DMS153 treated with DMSO at 0.1 percent for 48 hours (cell line): ENCODE data around the gene LRRC4B.
A peak's percentile ranks its signal among the peaks of the same experiment; 100 is the strongest.
"Not testable (repeated sequence)": the region's sequence is repeated elsewhere in the genome, so short reads cannot be mapped to it uniquely, and the experiment has no call there.

Experiments
- DNase-seq: peaks from one replicate; lab custom pipeline; 2025; ENCODE audit not compliant: unreplicated experiment; lab: John Stamatoyannopoulos, UW

The LRRC4B gene

DNA sequence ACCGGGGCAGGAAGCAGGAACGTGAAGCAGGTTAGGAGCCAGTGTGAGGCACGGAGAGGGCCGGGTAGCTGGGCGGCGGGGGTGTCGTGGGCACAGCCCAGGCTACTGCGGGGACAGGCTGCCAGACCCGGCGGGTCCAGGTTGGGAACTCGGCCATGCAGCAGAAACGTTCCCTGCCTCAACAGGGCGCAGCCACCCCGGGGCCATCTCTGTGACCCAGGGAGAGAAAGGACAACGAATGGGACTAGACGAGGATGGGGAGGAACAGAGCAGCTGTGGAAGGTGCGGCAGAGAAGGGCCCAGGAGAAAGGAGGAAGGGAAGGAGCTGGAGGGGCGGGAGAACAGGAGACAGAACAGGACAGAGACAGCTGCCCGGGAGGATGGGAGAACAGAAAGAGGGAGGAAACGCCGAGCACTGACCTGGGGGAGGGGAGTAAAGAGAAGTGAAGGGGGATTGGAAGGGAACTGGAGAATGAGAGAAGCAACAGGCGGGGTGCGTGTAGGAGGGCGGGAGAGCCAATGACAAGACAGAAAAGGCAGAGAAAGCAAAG lies 78.7 kb downstream of the LRRC4B start:
- no peak for DNase-seq

DNA sequence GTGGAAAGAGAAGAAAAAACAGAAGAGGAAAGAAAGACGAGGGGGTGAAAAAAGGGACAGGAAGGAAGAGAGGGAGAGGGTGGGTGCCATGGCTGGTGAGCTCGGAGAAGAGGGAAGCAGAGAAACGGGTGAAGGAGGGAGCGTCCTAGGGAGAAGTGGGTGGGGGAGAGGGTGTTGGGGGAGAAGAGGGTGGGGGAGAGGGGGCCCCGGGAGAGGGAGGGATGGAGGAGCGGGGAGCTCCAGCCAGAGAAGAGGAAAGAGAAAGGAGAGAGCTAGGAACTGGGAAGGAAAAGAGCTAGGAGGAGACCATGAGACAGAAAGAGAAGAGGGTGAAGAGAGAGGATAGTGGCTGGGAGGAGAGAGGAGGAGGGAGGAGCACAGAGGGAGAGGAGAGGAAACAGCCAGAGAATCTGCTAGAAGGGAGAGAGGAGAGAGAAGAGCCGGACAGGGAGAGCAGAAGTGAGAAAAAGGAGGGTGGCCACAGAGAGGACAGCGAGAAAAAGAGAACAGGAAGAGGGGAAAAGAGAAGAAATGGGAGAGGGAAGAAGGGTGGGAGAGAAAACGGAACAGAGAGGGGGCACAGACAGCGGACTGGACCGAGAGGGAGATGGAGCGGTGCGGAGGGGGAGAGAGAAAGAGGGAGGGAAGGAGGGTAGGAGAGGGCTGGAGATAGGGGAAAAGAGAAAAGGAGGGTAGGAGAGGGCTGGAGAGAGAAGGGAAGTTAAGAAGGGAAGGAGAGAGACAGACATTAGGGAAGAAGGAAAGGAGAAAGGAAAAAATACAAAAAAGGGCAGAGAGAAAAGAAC lies 79.6 kb downstream of the LRRC4B start:
- DNase-seq: no peak

DNA sequence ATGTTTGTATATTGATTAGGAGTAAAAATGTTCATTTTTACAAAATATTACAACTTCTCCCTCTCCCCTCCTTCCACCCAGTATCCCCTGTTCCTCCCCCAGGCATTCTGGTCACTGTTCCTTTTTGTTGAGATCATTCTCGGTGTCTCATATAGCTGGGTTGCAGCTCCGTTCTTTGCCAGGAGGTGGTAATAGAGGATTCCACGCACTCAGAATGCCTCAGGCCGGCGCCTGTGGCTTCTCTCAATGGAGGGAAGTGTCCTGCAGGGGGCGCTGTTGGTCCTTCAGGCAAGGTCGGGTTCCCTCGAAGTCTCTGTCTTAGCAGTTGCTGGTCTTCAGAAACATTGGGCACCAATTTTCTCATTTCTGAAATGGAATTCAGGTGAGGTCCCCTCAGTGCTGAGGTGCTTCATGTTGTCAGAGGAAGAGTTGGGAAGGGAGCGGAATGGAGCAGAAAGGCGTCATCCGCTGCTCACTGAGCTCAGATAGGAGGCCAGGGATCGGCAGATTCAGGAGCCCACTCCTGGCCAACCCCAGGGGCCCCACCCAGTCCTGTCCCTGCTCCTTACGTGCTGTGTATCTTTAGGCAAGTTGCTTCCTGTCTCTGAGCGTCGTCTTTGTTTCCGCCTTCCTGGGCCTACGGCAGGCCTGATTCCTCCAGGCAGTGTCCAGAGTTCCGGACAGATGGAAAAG lies 81.3 kb downstream of the LRRC4B start:
- DNase-seq: no peak

DNA sequence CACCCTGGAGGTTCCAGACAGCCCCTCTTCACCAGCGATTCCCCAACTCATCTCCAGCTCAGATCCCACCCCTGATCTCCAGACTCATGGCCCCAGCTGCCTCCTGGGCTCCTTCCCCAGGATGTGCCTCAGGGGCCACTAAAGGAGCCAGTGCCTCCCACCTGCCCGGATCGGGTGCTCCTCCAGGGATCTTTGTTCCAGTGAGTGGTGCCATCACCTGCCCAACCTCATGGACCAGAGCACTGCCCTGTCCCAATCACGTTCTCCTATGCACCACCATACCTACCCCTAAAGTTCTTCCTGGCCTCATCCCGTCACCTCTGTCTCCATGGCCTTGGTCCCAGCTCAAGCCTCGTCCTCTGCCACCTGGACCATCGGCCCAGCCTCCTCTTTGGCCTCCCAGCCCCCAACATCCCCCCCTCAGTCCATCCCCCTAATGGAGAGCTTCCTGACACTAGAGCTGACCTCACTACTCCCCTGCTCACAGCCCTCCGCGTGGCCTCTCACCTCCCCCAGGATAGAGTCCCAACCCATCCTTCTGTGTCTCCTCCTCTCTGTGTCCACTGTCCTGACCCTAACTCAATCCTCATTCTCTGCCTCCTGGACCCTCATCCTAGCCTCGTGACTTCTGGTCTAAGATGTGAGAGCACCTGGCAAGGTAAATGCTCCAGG lies 82.8 kb downstream of the LRRC4B start:
- no peak for DNase-seq

DNA sequence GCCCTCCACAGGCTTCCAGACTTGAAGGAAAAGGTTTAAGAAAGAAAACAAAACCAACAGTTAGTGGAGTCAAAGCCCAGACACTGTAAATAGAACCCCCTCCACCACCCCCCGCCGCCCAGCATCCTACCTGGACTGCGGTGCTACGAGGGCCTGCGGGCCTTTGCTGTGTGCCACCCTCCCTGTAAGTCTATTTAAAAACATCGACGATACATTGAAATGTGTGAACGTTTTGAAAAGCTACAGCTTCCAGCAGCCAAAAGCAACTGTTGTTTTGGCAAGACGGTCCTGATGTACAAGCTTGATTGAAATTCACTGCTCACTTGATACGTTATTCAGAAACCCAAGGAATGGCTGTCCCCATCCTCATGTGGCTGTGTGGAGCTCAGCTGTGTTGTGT lies 85.3 kb downstream of the LRRC4B start:
- DNase-seq: no peak

DNA sequence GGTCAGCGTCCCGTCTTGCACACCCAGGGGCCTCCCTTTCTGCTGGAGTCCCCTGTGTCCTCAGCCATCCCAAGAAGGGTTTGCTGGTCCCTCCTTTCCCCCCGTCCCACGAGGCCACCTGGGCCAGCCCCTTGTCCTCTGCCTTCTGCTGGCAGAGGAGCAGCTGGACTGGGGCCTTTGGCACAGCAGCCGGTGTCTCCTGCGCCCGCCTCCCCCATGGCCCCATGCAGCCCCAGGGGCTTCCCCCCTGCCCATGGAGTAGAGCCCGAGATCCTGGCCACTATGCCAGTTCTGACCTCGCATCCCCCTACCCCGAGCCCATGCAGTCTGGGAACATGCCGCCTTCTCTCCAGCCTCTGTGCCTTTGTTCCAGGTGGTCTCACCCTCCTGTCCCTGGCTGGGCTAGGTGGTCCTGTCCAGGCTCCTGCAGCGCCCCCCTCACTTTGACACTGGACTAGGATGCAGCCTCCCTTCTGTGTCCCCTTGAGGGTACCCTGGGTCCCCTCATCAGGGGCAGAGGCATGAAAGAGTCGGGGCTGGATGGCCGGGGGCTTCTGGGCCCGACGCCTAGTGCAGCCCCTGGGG lies 85.9 kb downstream of the LRRC4B start:
- DNase-seq: no peak

DNA sequence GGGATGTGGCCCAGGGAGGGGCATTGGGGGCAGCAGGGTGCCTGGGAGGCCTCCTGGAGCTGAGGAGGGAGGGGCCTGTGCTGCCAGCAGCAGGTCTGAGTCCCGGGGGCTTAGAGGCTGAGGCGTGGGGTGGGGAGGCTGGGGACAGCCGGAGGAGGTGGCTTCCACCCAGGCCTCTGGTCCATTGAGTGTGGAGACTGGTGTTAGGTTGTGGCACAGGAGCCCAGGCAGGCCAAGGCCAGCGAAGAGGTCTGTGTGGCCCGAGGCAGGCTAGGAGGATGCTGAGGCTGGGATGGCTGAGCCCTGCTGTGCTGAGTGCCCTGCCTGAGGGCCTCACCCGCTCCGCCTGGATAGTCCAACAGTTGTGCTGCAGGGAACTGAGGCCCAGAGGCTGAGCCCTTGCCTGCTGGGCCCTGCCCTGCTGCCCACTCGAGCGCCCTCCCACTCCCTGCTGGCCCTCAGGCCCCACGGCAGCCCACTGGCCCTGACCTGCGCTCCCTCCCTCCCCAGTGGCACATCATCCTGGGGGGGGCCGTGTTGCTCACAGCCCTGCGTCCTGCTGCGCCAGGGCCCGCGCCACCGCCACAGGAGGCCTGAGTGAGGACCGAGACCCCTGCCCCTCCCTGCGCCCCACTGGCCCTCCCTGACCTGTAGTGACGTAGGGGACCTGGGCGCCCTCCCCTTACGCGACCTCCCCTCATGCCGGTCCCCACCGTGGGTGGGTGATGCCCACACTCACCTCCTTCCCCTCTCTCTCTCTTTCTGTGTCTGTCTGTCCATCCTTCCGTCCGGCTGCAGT lies 86.7 kb downstream of the LRRC4B start:
- no peak for DNase-seq

DNA sequence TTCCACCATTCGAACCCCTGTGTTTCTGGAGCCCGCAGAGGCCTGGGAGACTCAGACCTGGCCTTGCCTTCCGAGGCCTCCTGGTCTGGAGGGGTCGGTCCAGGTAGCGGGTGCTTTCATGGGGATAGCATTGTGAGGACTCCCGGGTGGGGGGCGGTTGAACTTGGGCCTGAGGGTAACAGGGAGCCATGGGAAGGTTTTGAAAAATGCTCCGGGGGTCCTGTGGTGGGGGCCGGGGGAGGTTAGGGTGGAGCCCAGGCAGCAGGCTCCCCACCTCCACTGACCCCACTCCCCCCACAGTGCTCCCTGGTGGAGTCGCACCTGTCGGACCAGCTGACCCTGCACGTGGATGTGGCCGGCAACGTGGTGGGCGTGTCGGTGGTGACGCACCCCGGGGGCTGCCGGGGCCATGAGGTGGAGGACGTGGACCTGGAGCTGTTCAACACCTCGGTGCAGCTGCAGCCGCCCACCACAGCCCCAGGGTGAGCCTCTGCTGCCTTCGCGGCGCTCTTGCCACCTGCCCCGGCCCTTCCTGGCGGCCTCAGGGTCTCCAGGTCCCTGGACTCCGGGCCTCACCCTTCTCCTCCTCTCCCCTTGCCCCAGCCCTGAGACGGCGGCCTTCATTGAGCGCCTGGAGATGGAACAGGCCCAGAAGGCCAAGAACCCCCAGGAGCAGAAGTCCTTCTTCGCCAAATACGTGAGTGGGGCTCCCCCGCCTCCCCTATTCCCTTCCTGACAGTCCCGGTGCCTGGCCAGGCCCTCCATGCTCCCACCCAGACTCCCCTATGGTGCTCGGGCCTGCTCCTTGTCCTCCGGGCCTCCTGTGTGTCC lies 87.7 kb downstream of the LRRC4B start:
- DNase-seq: no peak

DNA sequence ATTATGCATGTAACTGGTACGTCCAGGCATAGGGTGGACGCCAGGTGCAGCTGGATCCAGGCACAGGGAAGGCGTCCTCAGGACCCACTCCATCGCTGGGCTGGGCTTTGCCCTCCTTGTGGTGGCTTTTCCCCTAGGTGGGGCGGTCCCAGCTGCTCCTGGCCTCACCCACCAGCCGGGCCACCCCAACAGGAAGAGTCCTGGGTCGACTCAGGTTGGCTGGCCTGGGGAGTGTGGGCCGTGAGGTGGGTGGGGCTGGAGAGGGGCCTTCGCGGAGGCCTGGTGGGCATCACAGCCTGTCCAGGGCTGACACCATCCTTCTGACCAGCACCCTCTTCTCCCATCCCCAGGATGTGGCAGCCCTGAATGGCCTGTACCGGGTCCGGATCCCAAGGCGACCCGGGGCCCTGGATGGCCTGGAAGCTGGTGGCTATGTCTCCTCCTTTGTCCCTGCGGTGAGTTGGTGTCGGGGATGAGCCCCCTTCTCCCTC lies 88.4 kb downstream of the LRRC4B start:
- DNase-seq: no peak

DNA sequence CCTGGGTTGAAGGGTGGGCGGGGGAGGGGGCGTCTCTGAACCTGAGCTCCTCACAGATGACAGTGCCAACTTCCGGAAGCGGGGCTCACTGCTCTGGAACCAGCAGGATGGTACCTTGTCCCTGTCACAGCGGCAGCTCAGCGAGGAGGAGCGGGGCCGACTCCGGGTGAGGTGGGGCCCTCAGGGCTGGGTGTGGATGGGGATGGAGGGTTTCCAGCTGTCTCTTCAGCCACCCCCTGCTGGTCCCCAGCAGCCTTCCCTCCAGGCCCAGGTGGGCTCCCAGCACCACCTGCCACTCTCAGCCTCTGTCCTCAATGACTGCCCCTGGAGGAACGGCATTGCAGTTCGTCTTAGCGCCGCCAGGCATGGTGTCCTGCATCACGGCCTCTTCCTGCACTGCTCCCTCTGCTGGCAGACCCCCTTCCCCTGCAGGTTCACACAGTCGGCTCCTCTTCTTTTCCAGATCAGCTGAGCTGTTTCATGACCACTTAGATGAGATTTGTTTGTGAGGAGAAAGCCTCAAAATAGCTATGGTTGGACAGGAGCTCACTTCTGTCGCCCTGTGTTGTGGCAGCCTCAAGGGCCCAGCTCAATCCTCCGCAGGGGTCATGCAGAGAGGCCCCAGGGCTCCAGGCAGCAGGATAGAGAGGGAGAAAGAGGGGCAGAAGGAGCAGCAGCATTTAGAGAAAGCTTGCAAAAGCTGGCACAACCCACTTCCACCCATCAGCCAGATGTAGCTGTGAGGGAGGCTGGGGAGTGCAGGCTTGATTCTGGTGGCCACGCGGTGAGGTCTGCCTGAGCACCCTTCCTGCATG lies 89.1 kb downstream of the LRRC4B start:
- no peak for DNase-seq

DNA sequence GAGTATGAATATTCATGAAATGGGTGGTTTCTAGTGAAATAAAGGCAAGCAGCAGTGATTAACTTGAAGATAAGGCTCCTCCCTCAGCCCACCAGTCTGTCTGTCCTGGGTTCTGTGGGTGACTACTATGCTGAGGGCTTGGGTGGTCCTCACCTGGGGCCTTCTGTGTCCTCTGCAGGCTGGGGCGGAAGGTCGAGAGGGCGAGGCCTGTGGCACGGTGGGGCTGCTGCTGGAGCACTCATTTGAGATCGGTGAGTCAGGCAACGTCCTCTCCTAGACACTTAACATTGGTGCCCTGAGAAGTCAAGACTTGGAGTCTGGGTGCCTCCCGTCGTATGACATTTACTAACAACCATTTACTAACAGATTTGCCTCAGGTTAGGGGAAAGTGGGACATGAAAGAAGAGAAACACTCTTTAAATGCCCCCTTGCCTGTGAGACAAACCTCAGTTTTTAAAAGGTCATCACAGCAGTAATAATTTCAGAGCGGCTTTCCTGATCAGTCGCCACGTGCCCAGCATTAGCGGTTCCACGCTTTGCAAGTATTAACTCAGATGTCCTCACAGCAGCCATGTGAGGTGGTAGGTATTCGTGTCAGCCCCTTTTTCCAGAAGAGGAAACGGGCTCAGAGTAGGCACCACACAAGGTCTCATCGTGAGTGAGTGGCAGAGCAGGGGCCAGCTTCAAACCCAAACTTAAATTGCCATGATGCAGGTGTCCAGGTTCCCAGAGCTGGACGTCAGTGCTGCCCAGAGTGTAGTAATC lies 90.3 kb downstream of the LRRC4B start:
- DNase-seq: no peak

DNA sequence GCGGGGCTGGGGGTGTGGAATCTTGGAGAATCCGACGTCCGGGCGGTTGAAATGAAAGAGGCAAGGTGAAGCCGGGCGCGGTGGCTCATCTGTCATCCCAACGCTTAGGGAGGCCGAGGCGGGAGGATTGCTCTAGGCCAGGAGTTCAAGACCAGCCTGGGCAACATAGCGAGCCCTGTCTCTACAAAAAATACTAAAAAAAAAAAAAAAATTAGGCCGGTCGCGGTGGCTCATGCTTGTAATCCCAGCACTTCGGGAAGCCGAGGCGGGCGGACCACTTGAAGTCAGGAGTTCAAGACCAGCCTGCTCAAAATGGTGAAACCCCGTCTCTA lies 91.4 kb downstream of the LRRC4B start:
- no peak for DNase-seq

DNA sequence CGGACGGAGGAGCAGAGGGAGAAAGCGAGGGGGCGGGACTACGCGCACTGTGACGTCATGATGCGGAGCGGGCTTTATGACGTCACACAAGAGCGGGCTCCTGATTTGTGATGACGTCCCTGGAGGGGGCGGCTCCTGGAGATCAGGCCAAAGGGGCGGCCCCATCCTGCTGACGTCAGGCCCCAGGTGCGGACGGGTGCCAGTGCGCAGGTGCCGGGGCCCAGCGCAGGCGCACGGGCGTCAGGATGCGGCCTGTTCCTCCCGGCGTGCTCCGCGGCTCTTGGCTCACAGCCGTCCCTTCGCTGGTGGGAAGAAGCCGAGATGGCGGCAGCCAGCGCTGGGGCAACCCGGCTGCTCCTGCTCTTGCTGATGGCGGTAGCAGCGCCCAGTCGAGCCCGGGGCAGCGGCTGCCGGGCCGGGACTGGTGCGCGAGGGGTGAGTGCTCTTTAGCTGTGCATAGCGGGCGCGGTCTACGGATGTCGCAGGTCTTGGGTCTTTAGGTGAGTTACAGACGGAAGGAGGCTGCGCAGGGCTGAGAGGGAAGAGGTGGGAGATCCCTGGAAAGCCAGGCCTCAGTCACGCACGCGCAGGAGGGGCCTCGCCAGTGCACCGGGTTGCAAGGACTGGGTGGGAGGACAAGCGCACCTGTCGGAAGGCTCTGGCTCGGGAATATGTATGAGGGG lies 91.9 kb downstream of the LRRC4B start, which contains the start of the genes EMC10 and GARIN5A:
Gene EMC10 (plus strand): TSS at position 284 of the 683 bp plus-strand sequence. CDS start 38 bp downstream, at position 322.
Gene GARIN5A (minus strand): TSS at position 625 of the 683 bp plus-strand sequence. CDS start 460 bp downstream, at position 165.
- peak; percentile 94 for DNase-seq

DNA sequence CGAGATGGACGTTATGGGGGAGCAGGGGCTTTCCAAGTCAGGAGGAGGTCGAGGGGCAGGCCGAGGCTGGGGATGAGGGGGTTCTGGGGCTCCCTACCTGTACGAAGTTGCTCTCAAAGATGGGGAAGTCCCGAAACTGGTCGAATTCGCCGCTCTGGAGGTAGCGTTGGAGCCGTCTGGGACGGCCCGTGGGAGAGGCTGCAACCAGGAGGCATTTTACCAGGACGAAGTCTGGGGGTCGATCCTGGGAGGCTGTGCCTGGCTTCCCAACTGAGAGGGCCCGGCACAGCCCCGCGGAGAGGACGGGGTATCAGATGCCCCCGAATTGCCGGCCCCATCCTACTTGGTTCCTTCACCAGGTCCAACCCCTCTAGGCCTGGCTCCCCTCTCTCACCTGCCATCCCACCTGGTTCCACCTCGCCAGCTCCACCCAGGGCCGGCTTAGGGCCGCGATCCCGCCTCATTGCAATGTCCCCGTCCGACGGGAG lies 92.5 kb downstream of the LRRC4B start:
- DNase-seq: no peak

DNA sequence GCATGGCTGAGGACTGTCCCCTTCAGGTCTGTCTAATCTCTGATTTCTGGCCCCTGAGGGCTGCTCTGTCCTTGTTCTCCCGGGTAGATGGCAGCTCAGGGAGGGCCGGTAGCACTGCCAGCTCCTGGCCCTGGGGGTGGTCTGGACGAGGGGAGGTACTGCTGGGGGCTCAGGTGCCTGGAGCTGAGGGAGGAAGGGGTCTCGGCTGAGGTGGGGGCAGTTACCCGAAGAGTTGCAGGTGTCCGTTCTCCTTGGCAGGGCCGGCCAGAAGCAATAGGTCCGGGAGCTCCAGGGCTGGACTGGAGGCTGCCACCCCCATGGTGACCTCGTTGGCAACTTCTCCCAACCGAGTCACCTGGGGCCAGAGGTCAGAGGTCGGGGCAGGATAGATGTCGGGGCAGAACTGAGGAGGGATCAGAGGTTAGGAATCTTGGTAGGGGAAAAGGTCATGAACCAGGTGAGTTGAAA lies 93.1 kb downstream of the LRRC4B start:
- no peak for DNase-seq

DNA sequence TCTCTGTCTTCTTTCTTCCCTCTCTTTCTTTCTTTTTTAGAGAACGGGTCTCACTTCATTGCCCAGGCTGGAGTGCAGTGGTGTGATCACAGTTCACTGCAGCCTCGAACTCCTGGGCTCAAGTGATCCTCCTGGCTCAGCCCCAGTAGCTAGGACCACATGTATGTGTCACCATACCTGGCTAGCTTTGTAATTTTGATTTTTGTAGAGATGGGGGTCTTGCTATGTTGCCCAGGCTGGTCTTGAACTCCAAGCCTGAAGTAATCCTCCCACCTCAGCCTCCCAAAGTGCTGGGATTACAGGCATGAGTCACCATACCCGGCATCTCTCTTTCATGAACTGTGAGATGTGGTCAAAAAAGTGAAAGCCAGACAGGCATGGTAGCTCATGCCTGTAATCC lies 94.9 kb downstream of the LRRC4B start:
- not testable (repeated sequence) for DNase-seq

DNA sequence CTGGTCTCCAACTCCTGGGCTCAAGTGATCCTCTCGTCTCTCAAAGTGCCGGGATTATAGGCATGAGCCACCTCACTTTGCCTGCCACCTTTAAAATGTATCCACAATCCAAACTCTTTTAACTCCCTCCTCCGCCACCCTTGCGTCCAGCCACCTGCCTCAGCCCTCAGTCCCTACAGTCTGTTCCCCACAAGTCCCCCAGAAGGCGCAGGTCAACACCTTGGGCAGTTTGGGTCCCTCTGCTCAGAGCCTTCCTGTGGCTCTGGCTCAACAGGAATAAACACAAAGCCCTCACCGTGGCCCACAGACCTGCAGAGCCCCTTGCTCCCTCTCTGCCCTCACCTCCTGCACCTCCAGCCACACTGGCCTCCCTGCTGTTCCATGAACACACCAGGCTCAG lies 99.4 kb downstream of the LRRC4B start:
- DNase-seq: no peak
